Superior temporal gyrus (tissue), 1 donor: ENCODE results near the gene CLP1.
"Not testable (repeated sequence)": the region's sequence is repeated elsewhere in the genome, so short reads cannot be mapped to it uniquely, and the experiment has no call there.

Source experiments
- DNase-seq: peaks from one replicate; pipeline ENCODE4 v3.0.0-alpha.2; 2016; ENCODE audit errors: extremely low spot score

CLP1 gene

GRCh38 chr11:57640068-57640800 is 17.3 kb upstream of the CLP1 start:
- DNase-seq: no peak

- peak; percentile 75 for DNase-seq
Measured at GRCh38 chr11:57641011-57641807, 16.4 kb upstream of the CLP1 start.

DNA sequence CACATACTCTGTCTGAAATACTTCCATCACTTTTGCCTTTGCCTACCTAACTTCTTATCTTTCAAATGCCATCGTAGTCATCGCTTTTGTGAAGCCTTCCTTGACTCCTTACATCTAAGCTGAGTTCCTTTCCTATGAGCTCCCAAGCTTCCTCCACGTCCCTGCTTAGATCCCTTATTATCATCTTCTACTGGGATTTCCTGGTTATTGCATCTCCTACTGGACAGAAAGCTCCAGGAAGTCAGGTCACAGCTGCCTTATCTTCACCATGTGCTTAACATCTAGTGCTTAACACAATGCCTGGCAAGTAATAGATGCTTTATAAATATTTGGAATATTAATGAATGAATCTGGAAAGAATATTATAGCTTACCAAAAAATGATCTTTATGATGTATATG is 13.8 kb upstream of the CLP1 start:
- no peak for DNase-seq

DNA sequence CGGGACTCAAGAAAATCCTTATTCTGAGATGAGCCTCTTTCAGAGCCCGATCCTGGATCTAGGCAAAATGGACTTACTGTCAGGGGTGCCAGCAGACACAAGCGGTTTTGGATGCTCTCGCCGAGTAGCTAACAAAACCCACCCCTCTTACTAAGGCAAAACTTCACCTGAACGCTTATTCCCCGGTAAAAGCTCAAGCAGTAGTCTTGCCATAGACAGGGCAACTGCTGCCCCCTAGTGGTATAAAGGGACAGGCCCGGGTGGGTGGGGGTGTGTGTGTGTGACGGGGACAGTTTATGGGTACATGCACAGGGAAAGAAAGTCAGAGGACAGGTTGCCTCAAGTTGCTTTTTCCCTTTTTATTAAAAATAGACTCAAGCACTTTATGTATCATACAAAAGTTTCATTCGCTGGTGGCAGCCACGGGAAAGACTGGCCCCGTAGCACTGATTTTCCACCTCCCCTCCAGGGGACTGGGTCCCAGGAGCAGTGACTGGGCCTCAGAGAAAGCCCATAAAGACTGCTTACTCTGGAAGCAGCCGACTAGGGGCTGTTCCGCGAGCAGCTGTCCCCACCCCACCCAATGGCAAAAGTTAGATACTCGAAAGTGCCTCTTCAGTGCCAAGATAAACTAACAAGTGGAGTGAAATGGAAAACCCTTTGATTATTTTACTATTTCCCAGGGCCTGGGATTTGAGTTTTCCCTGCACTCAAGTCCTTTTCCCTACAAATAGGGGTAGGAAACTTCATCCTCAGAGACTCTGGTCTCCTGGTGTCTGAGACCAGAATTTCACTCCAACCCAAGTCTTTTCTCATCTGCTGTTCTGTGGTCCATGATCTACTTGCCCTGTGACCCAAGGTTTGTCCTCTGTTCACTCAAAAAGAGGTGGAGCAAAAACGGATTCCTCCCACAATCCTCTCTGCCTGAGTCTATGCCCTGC is 12.5 kb upstream of the CLP1 start:
- DNase-seq: peak; percentile 85

DNA sequence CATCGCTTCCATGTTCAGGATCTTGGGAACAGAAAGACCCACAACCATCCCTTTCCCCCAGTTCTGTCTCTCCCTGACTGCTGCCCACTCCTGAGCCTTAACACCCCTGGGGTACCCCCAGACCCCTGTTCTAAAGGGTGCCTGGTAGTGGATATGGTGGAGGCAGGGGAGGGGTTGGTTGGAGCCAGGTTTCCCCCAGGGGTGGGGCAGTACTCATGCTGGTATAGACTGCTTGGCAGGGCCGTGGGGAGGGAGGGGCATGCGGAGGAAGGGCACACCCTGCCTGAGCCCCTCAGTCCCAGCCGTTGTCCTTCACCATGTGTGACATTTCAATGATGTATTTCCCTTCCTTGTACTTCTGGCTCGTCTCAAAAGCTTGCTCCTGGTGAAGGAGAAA is 11.9 kb upstream of the CLP1 start:
- no peak for DNase-seq

- DNase-seq: no peak
Measured at GRCh38 chr11:57646194-57646798, 11.3 kb upstream of the CLP1 start.

GRCh38 chr11:57646799-57647303 is 10.7 kb upstream of the CLP1 start:
- no peak for DNase-seq

DNA sequence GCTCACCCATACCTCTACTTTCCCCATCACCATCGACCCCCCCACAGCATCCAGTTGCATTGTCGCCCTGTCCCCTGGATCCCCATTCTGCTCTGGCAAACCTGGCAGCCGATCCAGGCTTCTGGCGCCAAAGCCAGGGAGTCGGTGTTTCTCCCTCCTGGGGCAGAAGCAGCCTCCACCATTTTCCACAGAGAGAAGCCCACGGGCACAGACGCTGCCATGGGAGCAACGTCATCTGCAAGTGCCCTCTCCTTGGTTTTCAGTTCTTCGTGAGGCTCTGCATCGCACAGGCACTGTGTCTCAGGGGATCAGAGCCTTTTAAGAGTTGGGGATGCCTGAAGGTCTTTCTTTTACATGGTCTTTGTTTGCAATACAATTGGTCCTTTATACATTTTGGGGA is 10.2 kb upstream of the CLP1 start:
- DNase-seq: peak; percentile 17

GRCh38 chr11:57647960-57648800 is 9.4 kb upstream of the CLP1 start:
- DNase-seq: peak; percentile 51

DNA sequence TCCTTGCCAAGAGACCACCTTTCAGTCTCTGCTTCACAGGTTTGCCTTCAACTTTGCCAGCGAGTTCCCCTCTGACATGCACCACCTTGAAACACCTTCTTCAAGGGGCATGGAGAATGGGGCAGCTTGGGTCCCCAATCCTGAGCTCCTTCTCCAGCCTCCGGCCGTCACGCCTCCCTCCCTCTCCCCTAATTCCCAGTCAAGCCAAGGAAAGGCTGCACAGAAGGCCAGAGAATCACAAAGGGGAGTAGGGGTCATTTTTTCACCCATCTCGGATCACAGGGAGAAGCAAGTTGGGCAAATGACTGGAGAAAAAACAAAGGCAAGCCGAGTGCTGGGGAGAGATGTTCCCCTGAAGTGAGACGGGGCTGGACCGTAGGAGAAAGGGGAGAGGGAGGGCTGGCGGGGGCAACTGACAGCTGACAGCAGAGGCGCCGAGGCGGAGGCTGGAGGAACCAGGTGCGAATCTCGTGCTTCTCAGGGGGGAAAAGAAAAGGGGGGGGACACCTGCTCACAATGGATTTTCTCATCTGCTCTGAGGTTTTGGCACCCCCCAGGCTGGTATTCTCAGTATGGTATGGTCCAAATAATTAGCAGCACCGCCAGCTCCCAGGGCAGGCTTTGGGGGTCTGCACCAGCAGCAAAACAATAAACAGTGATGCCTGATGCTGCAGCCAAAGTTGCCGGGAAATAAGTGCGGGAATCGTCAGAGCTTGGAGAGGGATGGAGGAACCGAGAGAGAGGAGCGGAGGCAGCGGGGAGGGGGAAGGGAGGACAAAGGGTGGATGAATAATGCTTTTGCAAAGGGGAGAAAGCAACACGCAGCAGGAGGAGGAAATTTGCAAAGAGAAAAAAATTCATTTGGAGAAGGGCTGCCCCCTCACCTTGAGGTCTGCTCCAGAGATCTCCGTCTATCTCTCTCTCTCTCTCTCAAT is 8.5 kb upstream of the CLP1 start:
- peak; percentile 49 for DNase-seq

DNA sequence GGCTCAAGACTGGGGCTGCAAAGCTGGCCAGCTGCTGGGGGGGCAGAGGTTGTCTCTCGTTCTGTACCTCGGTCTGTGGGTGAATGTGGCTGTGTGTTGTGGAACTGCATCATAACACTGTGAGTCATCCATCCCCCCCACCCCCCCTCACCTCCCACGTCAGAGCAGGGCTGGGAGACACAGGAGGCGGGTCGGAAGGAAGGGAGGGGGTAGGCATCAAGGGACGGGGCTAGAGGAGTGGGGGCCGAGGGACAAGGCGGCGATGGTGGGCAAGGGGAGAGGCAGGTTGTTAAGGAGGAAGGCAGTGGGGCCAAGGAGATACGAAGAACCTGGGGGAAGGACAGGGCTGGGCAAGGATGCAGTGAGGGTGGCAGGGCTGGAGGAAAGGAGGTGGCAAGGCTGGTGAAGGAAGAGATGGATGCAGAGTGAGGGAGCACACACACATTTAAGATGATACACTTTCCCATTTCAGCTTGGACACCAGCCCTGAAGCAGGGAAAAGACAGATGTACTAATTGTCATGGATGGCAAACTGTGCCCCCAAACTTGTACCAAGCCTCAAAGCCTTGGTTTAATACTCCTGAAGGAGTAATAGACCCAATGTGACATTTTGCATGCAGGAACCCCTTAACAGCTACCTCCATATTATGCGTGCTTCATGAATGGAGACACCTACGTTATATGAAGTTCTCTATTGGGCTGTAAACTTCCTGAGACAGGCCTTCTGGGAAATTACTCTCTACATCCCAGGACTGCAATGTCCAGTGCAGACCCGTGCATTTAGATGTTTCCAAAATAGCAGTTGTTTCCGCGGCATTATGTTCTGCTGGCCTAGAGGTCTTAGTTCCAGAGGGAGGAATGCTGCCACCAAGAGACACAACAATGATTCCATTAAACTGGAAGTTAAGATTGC is 7.5 kb upstream of the CLP1 start, which contains the start of gene YPEL4:
TSS of gene YPEL4 (minus strand) at position 87 of the 913 bp plus-strand sequence. CDS start 2,805 bp downstream, outside the sequence.
- DNase-seq: peak; percentile 75

DNA sequence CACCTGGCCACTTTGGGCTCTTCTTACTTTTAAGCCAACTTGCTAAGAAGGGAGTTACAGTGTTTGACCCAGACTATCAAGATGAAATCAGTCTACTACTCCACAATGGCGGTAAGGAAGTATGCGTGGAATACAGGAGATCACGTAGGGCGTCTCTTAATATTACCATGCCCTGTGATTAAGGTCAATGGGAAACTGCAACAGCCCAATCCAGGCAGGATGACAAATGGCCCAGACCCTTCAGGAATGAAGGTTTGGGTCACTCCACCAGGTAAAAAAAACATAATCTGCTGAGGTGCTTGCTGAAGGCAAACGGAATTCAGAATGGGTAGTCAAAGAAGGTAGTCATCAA is 6.8 kb upstream of the CLP1 start:
- DNase-seq: no peak

DNA sequence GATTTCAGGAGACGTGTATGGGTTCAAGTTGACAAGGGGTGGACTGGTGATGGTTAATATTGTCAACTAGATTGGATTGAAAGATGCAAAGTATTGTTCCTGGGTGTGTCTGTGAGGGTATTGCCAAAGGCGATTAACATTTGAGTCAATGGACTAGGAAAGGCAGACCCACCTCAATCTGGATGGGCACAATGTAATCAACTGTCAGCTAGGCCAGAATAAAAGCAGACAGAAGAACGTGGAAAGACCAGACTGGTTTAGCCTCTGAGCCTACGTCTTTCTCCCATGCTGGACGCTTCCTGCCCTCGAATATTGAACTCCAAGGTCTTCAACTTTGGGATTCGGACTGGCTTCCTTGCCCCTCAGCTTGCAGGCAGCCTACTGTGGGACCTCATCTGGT is 6.2 kb upstream of the CLP1 start:
- DNase-seq: no peak

GRCh38 chr11:57652230-57652629 is 5.3 kb upstream of the CLP1 start:
- DNase-seq: not testable (repeated sequence)

DNA sequence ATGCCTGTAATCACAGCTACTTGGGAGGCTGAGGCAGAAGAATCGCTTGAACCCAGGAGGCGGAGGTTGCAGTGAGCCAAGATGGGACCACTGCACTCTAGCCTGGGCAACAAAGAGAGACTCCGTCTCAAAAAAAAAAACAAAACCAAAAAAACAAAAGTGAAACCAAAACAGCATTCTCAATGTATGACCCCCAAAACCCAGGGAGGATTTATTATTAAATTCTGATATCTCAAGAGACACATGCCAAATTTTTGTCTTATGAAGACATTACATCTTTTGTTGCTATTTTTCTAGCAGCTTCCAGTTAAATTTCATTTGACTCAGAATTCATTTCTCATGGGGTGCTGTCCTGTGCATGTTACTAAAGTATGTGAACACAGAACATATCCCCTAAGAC is 4.9 kb upstream of the CLP1 start:
- no peak for DNase-seq

- no peak for DNase-seq
Measured at GRCh38 chr11:57653163-57653562, 4.4 kb upstream of the CLP1 start.

DNA sequence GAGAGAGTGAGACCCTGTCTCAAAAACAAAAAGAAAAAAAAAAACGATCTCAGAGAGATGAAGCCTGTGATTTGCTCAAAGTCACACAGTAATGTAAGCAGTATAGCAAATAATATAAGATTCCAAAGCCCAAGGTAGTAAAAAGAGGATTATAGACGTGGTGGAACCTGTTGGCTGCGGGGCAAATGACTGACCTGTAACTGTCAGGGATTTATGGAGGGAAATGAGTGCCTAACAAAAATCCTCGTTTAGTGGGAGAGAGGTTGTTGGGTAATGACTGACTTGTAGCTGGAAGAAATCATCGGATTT is 723 bp upstream of the CLP1 start:
- DNase-seq: no peak

DNA sequence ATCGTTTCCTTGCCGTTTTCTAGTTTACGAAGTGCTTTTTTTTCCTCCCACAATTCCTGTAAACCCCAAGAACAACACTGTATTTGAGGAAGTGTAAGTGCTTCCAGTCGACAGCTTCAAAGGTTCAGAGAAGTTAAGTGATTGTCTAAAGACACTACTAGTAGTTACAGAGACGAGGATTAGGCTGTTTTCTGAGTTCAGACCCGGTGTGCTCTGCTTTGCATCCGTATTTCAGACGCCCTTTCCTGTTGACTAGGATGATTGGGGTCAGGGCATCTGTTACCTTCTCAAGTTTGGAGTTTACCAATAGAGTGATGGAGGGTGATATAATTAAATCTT is 430 bp downstream of the CLP1 start:
- no peak for DNase-seq

DNA sequence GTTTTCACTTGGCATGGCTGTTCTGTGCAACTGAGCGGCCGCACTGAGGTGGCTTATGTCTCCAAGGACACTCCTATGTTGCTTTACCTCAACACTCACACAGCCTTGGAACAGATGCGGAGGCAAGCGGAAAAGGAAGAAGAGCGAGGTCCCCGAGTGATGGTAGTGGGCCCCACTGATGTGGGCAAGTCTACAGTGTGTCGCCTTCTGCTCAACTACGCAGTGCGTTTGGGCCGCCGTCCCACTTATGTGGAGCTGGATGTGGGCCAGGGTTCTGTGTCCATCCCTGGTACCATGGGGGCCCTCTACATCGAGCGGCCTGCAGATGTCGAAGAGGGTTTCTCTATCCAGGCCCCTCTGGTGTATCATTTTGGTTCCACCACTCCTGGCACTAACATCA is 2.1 kb downstream of the CLP1 start:
- DNase-seq: no peak
